ENCODE measurements around the gene PPP1R1A.
A peak's percentile ranks its signal among the peaks of the same experiment; 100 is the strongest.

DNA sequence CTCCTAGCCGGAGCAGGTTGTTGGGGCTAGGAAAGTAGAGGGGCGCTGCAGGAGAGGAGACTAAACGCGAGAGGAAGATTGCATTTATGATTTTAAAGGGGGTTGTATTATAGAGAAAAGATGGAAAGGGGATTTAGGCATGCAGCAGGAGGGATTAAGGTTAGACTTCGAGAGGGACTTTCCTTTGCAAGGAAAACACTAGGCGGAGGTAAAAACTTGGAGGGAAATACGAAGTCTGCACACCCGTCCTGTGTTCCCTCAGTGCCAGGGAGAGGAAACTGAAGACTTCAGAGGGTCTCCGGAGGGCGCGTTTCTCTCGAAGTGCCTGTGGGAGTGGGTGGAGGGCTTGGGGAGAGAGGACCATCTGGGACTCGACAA lies 420 bp upstream of the PPP1R1A start:
- TF ChIP-seq CTCF (optimal IDR thresholded peaks at IDR 0.05 in 1 of 3, IDR thresholded peaks at IDR 0.05 in 1 of 3, conservative IDR thresholded peaks at IDR 0.05 in 1 of 3; ENCODE audit: extremely low read depth in 1 of 3, insufficient read depth in 2 of 3, low read length in 3 of 3) (no peak), EZH2 (IDR thresholded peaks at IDR 0.05; ENCODE audit: low read length) (peak; percentile 74)
